Fibroblast of skin of right biceps (primary cell): Measurements from ENCODE around the gene ZNF225.
"Not testable (repeated sequence)": the region's sequence is repeated elsewhere in the genome, so short reads cannot be mapped to it uniquely, and the experiment has no call there.

ENCODE experiments used
- DNase-seq: peaks from one replicate; pipeline ENCODE4 v3.0.0-alpha.2; 2013

The ZNF225 gene

DNA sequence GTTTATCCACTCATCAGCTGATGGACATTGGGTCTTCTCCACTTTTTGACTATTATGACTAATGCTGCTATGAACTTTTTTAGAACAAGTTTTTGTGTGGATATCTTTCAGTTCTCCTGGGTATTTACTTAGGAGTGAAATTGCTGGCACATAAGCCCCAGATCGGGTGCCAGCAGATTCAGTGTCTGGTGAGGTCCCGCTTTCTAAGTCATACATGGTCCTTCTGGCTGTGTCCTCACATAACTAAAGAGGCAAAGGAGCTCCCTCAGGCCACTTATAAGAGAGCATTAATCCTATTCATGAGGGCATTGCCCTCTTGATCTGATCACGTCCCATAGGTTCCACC, 51.1 kb downstream of the ZNF225 start:
- no peak for DNase-seq

DNA sequence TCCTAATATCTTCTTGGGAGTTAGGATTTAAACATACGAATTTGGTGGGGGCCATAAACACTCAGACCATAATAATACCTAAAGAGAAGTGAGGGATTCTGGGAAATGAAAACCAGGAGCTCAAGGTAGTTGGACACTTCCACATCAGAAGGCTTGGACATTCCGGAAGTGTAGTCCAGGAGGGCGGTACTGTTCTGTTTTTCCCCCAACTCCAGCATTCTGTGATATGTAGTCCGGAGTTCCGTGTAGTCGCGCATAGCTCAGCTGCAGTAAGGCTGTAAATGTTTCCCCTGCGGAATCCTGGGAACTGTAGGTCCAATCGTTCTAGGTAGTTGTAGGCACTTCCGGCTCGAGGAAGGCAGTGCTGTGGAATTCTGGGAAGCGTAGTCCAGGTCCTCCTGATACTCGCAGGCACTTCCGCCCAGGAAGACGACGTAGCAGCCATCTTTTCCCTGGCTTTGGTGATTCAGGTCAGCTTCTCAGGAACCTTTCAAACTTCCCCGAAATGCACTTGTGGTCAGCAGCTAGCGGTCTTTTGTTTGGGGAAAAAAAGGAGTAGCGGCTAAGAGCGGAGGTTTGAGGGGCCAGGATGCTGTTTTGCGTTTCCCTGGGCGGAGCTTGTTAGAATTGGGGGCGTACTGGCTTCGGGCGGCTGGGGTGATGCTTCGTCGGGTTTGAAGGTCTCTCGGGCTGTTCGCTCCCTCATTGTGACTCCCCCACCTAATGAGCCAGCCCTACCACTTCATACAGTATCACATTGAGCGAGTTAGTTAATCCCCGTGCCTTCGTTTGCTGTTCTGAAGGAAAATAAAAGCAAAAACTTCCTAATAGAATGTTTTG, 51.7 kb downstream of the ZNF225 start, which contains the start of gene ZNF226:
ZNF226 (plus strand) TSS at position 428 of the 840 bp plus-strand sequence. CDS start 4,981 bp downstream, outside the sequence.
- DNase-seq, result peak; percentile 99

DNA sequence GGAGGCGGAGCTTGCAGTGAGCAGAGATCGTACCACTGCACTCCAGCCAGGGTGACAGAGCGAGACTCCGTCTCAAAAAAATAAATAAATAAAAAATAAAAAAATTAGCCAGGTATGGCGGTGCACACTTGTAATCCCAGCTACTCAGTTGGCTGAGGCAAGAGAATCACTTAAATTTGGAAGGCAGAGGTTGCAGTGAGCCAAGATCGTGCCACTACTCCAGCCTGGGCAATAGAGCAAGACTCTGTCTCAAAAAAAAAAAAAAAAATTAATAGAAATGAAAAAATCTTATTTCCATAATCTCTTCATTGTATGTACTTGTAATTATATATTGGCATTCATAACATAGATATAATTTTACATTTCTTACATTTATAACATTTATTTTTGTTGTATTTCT, 57.5 kb downstream of the ZNF225 start:
- not testable (repeated sequence) for DNase-seq

DNA sequence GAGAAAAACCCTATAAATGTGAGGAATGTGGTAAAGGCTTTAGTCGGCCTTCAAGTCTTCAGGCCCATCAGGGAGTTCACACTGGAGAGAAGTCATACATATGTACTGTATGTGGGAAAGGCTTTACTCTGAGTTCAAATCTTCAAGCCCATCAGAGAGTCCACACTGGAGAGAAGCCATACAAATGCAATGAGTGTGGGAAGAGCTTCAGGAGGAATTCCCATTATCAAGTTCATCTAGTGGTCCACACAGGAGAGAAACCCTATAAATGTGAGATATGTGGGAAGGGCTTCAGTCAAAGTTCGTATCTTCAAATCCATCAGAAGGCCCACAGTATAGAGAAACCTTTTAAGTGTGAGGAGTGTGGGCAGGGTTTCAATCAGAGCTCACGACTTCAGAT, 63.4 kb downstream of the ZNF225 start:
- peak; percentile 10 for DNase-seq

DNA sequence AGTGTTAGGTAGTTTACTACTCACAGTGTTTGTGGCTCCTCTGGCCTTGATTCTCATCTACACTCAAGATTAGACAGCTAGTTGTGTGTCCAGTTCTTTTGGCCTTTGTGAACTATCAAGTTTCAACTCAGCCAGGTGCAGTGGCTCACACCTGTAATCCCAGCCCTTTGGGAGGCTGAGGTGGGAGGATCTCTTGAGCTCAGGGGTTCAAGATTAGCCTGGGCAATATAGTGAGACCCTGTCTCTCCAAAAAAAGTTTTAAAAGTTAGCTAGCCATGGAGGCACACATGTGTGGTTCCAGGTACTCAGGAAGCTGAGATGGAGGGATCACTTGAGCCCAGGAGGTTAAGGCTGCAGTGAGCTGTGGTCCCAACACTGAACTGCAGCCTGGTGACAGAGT, 67.8 kb downstream of the ZNF225 start:
- DNase-seq, result no peak

DNA sequence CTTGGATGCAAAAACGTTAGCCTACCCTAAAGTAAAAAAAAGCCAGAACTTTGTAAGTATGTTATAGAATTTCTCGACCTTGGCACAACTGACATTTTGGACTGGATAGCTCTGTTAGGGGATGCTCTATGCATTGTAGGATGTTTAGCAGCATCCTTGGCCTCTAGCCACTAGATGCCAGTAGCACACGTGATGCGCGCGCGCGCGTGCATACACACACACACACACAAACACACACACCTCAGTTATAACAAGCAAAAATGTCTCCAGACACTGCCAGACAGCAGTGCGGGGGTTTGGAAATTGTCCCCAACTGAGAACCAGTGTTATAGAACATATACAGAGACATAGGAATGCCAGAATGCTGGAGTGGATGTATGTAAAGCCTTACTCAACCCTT, 68.9 kb downstream of the ZNF225 start:
- DNase-seq, result no peak
